OCI-LY1 (cell line): ENCODE data around the gene PKD1L1.

ENCODE experiments used
- EZH2 ChIP-seq: fragments of 200-600 bp; sonication (generic), shearing (Covaris generic); IDR thresholded peaks from 2 replicates; pipeline ENCODE4 v1.8.0; 2017; ENCODE audit warnings: borderline replicate concordance, mixed run types, mild to moderate bottlenecking, antibody characterized with exemption, low read length, moderate library complexity, mixed read lengths
- TF ChIP-seq, protein P1 (sequence below): fragments of 200-600 bp; sonication (generic), shearing (Covaris generic); IDR thresholded peaks from 2 replicates; pipeline ENCODE4 v1.5.1; 2017; ENCODE audit warnings: mild to moderate bottlenecking, antibody characterized with exemption, low read length, moderate library complexity, mixed read lengths

DNA sequence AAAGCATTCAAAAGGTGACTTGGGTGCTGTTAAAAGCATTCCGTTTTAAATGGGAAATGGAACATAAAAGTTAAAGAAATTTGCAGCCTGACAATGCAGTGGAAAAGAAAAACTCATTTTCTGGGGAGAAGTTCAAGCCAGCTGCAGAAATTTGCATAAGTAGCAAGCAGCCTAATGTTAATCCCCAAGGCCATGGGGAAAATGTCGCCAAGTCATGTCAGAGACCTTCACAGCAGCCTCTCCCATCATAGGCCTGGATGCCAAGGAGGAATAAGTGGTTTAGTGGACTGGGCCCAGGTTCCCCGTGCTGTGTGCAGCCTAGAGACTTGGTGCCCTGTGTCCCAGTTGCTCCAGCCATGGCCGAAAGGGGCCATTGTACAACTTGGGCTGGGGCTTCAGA, 154.2 kb downstream of the PKD1L1 start:
- TF ChIP-seq, protein P1, sequence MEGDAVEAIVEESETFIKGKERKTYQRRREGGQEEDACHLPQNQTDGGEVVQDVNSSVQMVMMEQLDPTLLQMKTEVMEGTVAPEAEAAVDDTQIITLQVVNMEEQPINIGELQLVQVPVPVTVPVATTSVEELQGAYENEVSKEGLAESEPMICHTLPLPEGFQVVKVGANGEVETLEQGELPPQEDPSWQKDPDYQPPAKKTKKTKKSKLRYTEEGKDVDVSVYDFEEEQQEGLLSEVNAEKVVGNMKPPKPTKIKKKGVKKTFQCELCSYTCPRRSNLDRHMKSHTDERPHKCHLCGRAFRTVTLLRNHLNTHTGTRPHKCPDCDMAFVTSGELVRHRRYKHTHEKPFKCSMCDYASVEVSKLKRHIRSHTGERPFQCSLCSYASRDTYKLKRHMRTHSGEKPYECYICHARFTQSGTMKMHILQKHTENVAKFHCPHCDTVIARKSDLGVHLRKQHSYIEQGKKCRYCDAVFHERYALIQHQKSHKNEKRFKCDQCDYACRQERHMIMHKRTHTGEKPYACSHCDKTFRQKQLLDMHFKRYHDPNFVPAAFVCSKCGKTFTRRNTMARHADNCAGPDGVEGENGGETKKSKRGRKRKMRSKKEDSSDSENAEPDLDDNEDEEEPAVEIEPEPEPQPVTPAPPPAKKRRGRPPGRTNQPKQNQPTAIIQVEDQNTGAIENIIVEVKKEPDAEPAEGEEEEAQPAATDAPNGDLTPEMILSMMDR: no peak
- TF ChIP-seq EZH2: no peak
